SK-N-SH treated with all-trans-retinoic acid at 6 μM for 48 hours (cell line): ENCODE data around the gene DENND1A.

Experiments used
- ARNTL ChIP-seq: fragments of 450-650 bp; formaldehyde crosslinking; IDR thresholded peaks from 2 replicates; pipeline ENCODE4 v1.5.0; 2020; ENCODE audit warnings: low read depth, mild to moderate bottlenecking, moderate library complexity, borderline replicate concordance
- BACH2 ChIP-seq: fragments of 250-450 bp; sonication (Bioruptor Pico); IDR thresholded peaks from 2 replicates; pipeline ENCODE4 v1.9.0; 2021; ENCODE audit warnings: mild to moderate bottlenecking, borderline replicate concordance
- CSDC2 ChIP-seq: fragments of 250-450 bp; sonication (Bioruptor Pico); IDR thresholded peaks from 2 replicates; pipeline ENCODE4 v1.5.0; 2020; ENCODE audit warnings: mild to moderate bottlenecking, moderate library complexity
- CSRNP3 ChIP-seq: fragments of 250-450 bp; sonication (Bioruptor Pico); IDR thresholded peaks from 2 replicates; pipeline ENCODE4 v1.5.1; 2021; ENCODE audit warnings: mild to moderate bottlenecking, moderate library complexity
- GLIS3 ChIP-seq: fragments of 250-450 bp; sonication (Bioruptor Pico); IDR thresholded peaks from 2 replicates; pipeline ENCODE4 v1.5.0; 2020; ENCODE audit warnings: mild to moderate bottlenecking, moderate library complexity
- ISL1 ChIP-seq: fragments of 250-450 bp; sonication (Bioruptor Pico); IDR thresholded peaks from 2 replicates; pipeline ENCODE4 v2.1.2; 2022; ENCODE audit warnings: mild to moderate bottlenecking, moderate library complexity
- OSR1 ChIP-seq: fragments of 250-450 bp; sonication (Bioruptor Pico); IDR thresholded peaks from 2 replicates; pipeline ENCODE4 v1.8.0; 2022; ENCODE audit warnings: moderate library complexity, mild to moderate bottlenecking, inconsistent platforms
- PATZ1 ChIP-seq: fragments of 250-450 bp; sonication (Bioruptor Pico); IDR thresholded peaks from 2 replicates; pipeline ENCODE4 v1.8.0; 2020; ENCODE audit warnings: mild to moderate bottlenecking, moderate library complexity, borderline replicate concordance
- POU6F1 ChIP-seq: fragments of 250-450 bp; sonication (Bioruptor Pico); IDR thresholded peaks from 2 replicates; pipeline ENCODE4 v1.8.0; 2021; ENCODE audit warnings: low read depth, mild to moderate bottlenecking, moderate library complexity, borderline replicate concordance
- RARB ChIP-seq: fragments of 250-450 bp; sonication (Bioruptor Pico); IDR thresholded peaks from 2 replicates; pipeline ENCODE4 v1.8.0; 2021; ENCODE audit warnings: mild to moderate bottlenecking, moderate library complexity
- TOX ChIP-seq: fragments of 250-450 bp; sonication (Bioruptor Pico); IDR thresholded peaks from 2 replicates; pipeline ENCODE4 v1.8.0; 2021; ENCODE audit warnings: mild to moderate bottlenecking, moderate library complexity, borderline replicate concordance
- ZFP30 ChIP-seq: fragments of 450-650 bp; formaldehyde crosslinking; IDR thresholded peaks from 2 replicates; pipeline ENCODE4 v1.5.0; 2022; ENCODE audit warnings: mild to moderate bottlenecking, moderate library complexity
- ZNF565 ChIP-seq: fragments of 450-650 bp; formaldehyde crosslinking; conservative IDR thresholded peaks from 2 replicates; pipeline ENCODE4 v1.5.0; 2020; ENCODE audit warnings: low read depth, mild to moderate bottlenecking, moderate library complexity
- ZNF70 ChIP-seq: fragments of 450-650 bp; formaldehyde crosslinking; IDR thresholded peaks from 2 replicates; pipeline ENCODE4 v1.5.0; 2020; ENCODE audit warnings: mild to moderate bottlenecking, moderate library complexity

GRCh38 chr9:123418506-123418905 lies 511.4 kb downstream of the DENND1A start:
- TF ChIP-seq OSR1 (CRISPR knock-in tag) (no peak), POU6F1 (CRISPR knock-in tag) (no peak), CSDC2 (no peak), ISL1 (no peak), PATZ1 (CRISPR knock-in tag) (no peak), GLIS3 (no peak), ZFP30 (CRISPR knock-in tag) (no peak), RARB (CRISPR knock-in tag) (no peak), ZNF70 (CRISPR knock-in tag) (no peak), ZNF565 (CRISPR knock-in tag) (no peak), BACH2 (CRISPR knock-in tag) (no peak), CSRNP3 (CRISPR knock-in tag) (no peak), ARNTL (CRISPR knock-in tag) (no peak), TOX (CRISPR knock-in tag) (no peak)
